ENCODE results near the gene TADA2A.

TADA2A gene

DNA sequence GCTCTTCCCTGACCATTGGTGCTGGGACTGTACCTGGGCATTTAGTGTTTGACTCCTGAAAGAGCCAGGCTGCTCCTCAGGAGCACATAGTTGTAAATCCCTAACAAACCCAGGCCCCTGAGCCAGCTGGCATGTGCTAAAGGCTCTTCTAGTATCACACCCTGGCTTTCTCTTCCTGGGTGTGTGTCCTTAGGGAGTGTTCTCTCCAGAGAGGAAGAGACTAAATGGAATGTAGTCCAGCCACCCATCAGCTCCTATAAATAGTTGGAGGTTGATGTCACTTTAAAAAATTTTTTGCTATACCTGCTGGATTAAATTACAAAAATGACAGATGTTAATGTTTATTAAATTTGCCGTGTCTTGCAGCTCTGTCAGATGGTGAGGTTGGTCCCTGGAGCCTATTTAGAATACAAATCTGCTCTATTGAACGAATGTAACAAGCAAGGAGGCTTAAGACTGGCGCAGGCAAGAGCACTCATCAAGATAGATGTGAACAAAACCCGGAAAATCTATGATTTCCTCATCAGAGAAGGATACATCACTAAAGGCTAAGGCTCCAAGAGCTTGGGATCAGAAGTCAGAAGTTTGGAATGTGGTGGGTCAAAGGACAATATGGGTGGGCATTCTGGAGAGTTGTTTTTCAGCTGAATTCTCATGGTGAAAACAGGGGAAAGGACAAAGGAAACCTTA, 69.9 kb downstream of the TADA2A start:
- Histone ChIP-seq H3K27me3 (ENCODE audit: insufficient read depth, low read length) (no peaks in the 10 kb centered on the region), H4K20me1 (ENCODE audit: insufficient read depth, low read length) (no peaks in the 10 kb centered on the region), H3K9me2 (ENCODE audit: low read depth, low read length) (no peaks in the 10 kb centered on the region), H3K4me3 (ENCODE audit: low read depth, low read length, poor library complexity, severe bottlenecking) (no peak overlapping the region), H3K9ac (ENCODE audit: low read length) (no peak overlapping the region), H3K9me3 (ENCODE audit: low read length) (no peaks in the 10 kb centered on the region), H3K4me2 (ENCODE audit: low read length) (no peak overlapping the region), H3K4me1 (ENCODE audit: insufficient read depth, low read length, severe bottlenecking) (no peaks in the 10 kb centered on the region), H3K27ac (ENCODE audit: low read depth, low read length, poor library complexity, severe bottlenecking) (no peak overlapping the region), H3K79me2 (ENCODE audit: insufficient read depth, low read length) (no peaks in the 10 kb centered on the region), H3K36me3 (ENCODE audit: insufficient read depth, low read length) (peaks cover 76% of the 10 kb centered on the region), H3F3A (ENCODE audit: insufficient read depth, low read length) (no peaks in the 10 kb centered on the region), H2AFZ (ENCODE audit: low read length) (no peak overlapping the region)
- TF ChIP-seq, protein P1, sequence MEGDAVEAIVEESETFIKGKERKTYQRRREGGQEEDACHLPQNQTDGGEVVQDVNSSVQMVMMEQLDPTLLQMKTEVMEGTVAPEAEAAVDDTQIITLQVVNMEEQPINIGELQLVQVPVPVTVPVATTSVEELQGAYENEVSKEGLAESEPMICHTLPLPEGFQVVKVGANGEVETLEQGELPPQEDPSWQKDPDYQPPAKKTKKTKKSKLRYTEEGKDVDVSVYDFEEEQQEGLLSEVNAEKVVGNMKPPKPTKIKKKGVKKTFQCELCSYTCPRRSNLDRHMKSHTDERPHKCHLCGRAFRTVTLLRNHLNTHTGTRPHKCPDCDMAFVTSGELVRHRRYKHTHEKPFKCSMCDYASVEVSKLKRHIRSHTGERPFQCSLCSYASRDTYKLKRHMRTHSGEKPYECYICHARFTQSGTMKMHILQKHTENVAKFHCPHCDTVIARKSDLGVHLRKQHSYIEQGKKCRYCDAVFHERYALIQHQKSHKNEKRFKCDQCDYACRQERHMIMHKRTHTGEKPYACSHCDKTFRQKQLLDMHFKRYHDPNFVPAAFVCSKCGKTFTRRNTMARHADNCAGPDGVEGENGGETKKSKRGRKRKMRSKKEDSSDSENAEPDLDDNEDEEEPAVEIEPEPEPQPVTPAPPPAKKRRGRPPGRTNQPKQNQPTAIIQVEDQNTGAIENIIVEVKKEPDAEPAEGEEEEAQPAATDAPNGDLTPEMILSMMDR (IDR thresholded peaks at IDR 0.05; ENCODE audit: low read length) = no peak
- TF ChIP-seq EZH2 (IDR thresholded peaks at IDR 0.05; ENCODE audit: borderline replicate concordance, low read length) = no peak

DNA sequence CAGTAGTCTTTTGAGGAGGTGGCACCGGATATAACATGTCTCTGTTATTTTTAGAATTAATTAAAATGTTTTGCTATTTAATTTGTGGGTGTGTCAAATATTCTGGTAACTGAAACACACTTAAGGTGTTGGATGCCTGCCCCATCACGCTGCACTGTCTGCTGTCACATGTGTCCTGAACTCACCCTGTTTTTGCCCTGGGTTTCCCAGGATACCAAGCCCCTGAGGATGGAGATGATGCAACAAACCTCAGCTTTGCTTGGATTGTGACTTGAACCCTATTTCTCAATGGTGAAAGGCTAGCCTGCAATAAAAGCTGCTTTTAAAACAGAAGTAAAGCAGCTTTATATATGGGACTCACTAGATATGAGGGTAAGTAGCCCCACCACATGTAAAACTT, 71.5 kb downstream of the TADA2A start:
- H3K27me3 ChIP-seq (ENCODE audit: insufficient read depth, low read length) = no peaks in the 10 kb centered on the region
- H2AFZ ChIP-seq (ENCODE audit: low read length) = no peak overlapping the region
- TF ChIP-seq, protein P1 (IDR thresholded peaks at IDR 0.05; ENCODE audit: low read length) = no peak
- TF ChIP-seq EZH2 (IDR thresholded peaks at IDR 0.05; ENCODE audit: borderline replicate concordance, low read length) = no peak
- peaks cover 1% of the 10 kb centered on the region for H3K4me1 ChIP-seq (ENCODE audit: insufficient read depth, low read length, severe bottlenecking)
- H3K36me3 ChIP-seq (ENCODE audit: insufficient read depth, low read length) = peaks cover 63% of the 10 kb centered on the region
- no peaks in the 10 kb centered on the region for H4K20me1 ChIP-seq (ENCODE audit: insufficient read depth, low read length)
- no peak overlapping the region for H3K4me3 ChIP-seq (ENCODE audit: low read depth, low read length, poor library complexity, severe bottlenecking)
- H3K9me3 ChIP-seq (ENCODE audit: low read length) = no peaks in the 10 kb centered on the region
- H3K9ac ChIP-seq (ENCODE audit: low read length) = no peak overlapping the region
- no peak overlapping the region for H3K4me2 ChIP-seq (ENCODE audit: low read length)
- no peak overlapping the region for H3K27ac ChIP-seq (ENCODE audit: low read depth, low read length, poor library complexity, severe bottlenecking)
- H3K9me2 ChIP-seq (ENCODE audit: low read depth, low read length) = no peaks in the 10 kb centered on the region
- H3F3A ChIP-seq (ENCODE audit: insufficient read depth, low read length) = no peaks in the 10 kb centered on the region
- no peaks in the 10 kb centered on the region for H3K79me2 ChIP-seq (ENCODE audit: insufficient read depth, low read length)

DNA sequence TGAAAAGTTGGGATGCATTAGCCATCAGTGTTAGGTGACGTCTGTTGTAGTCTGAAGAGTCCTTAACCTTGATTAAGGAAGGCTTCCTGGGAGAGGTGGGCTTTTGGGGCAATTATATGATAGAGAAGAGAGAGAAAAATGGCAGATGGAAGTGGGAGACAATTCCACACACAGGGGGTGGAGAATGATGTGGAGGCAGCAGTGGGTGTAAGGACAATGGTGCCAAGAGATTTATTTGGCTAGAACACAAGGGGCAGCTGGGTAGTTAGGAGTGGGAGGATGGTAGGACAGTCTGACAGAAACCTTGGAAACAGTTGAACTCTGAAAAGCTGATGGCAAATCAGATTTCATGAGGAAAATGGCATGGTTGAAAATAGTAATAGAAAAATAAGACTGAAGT, 72.3 kb downstream of the TADA2A start:
- no peaks in the 10 kb centered on the region for H4K20me1 ChIP-seq (ENCODE audit: insufficient read depth, low read length)
- no peaks in the 10 kb centered on the region for H3F3A ChIP-seq (ENCODE audit: insufficient read depth, low read length)
- H2AFZ ChIP-seq (ENCODE audit: low read length) = no peak overlapping the region
- no peak overlapping the region for H3K4me2 ChIP-seq (ENCODE audit: low read length)
- peaks cover 6% of the 10 kb centered on the region for H3K4me1 ChIP-seq (ENCODE audit: insufficient read depth, low read length, severe bottlenecking)
- H3K79me2 ChIP-seq (ENCODE audit: insufficient read depth, low read length) = no peaks in the 10 kb centered on the region
- no peak overlapping the region for H3K4me3 ChIP-seq (ENCODE audit: low read depth, low read length, poor library complexity, severe bottlenecking)
- H3K27ac ChIP-seq (ENCODE audit: low read depth, low read length, poor library complexity, severe bottlenecking) = no peak overlapping the region
- no peaks in the 10 kb centered on the region for H3K9me3 ChIP-seq (ENCODE audit: low read length)
- no peaks in the 10 kb centered on the region for H3K9me2 ChIP-seq (ENCODE audit: low read depth, low read length)
- TF ChIP-seq, protein P1 (IDR thresholded peaks at IDR 0.05; ENCODE audit: low read length) = no peak
- TF ChIP-seq EZH2 (IDR thresholded peaks at IDR 0.05; ENCODE audit: borderline replicate concordance, low read length) = no peak
- H3K36me3 ChIP-seq (ENCODE audit: insufficient read depth, low read length) = peaks cover 55% of the 10 kb centered on the region
- H3K27me3 ChIP-seq (ENCODE audit: insufficient read depth, low read length) = no peaks in the 10 kb centered on the region
- H3K9ac ChIP-seq (ENCODE audit: low read length) = no peak overlapping the region

All from OCI-LY1 (cell line).